A673 (cell line): ENCODE measurements around the gene SLC22A2. TPM values are rescaled to one million over a fixed set of nuclear protein-coding genes. Genes with fewer than 3 reads are reported as not detected.

Source experiments
- BruUV-seq: library from RNA; stranded (reverse); fragments of 400-500 nt; replicated peaks from 2 replicates; lab custom pipeline; 2021; lab: Mats Ljungman, UMichigan
- CTCF ChIA-PET: fragments of 300-600 bp; sonication (Branson Sonifier 250); formaldehyde crosslinking; loops from one replicate; lab custom pipeline; 2022; ENCODE audit warnings: antibody characterized with exemption; lab: Charles Lee
- POLR2A ChIA-PET: fragments of 300-600 bp; sonication (Branson Sonifier 250); formaldehyde crosslinking; loops from one replicate; lab custom pipeline; 2022; ENCODE audit warnings: antibody characterized with exemption; ENCODE audit not compliant: low non-redundant PET; lab: Charles Lee
- DNase-seq: peaks from one replicate; pipeline ENCODE4 v3.0.0-alpha.2; 2015; ENCODE audit warnings: low spot score
- H3K27ac ChIP-seq: fragments of 200-600 bp; sonication (generic); 2 replicates; pipeline ENCODE4 v1.5.1; 2016; ENCODE audit warnings: mixed run types, low read depth, mild to moderate bottlenecking, mixed read lengths, antibody characterized with exemption, low read length; ENCODE audit not compliant: poor library complexity, severe bottlenecking
- H3K27me3 ChIP-seq: fragments of 200-600 bp; sonication (generic); replicated peaks from 2 replicates; pipeline ENCODE4 v1.6.1; 2017; ENCODE audit warnings: mixed run types, low read depth, mild to moderate bottlenecking, mixed read lengths, antibody characterized with exemption, low read length; ENCODE audit not compliant: insufficient read depth, poor library complexity
- H3K36me3 ChIP-seq: fragments of 200-600 bp; sonication (generic); 2 replicates; pipeline ENCODE4 v1.6.1; 2016; ENCODE audit warnings: mixed run types, mild to moderate bottlenecking, mixed read lengths, antibody characterized with exemption, low read length; ENCODE audit not compliant: insufficient read depth, poor library complexity, severe bottlenecking
- H3K4me1 ChIP-seq: fragments of 200-600 bp; sonication (generic); 2 replicates; pipeline ENCODE4 v1.6.1; 2017; ENCODE audit warnings: mixed run types, mild to moderate bottlenecking, mixed read lengths, antibody characterized with exemption, low read length; ENCODE audit not compliant: insufficient read depth, poor library complexity, severe bottlenecking
- H3K4me3 ChIP-seq: fragments of 200-600 bp; sonication (generic); 2 replicates; pipeline ENCODE4 v1.5.1; 2016; ENCODE audit warnings: low read depth, mixed run types, mild to moderate bottlenecking, mixed read lengths, low read length; ENCODE audit not compliant: poor library complexity, severe bottlenecking
- H3K9me3 ChIP-seq: fragments of 200-600 bp; sonication (generic); 2 replicates; pipeline ENCODE4 v1.6.1; 2016; ENCODE audit warnings: mixed run types, low read depth, mild to moderate bottlenecking, mixed read lengths, antibody characterized with exemption, low read length; ENCODE audit not compliant: poor library complexity, severe bottlenecking
- EZH2 ChIP-seq: fragments of 200-600 bp; sonication (generic); IDR thresholded peaks from 2 replicates; pipeline ENCODE4 v1.6.1; 2017; ENCODE audit warnings: borderline replicate concordance, low read depth, mild to moderate bottlenecking, mixed read lengths, antibody characterized with exemption, low read length; ENCODE audit not compliant: poor library complexity, severe bottlenecking
- intact Hi-C: fragments of 100-400 bp; cut with micrococcal nuclease; formaldehyde crosslinking; loops from one replicate; pipeline ENCODE4 v1.10.0; 2022; ENCODE audit not compliant: unreplicated experiment
- total RNA-seq: library from RNA; stranded (reverse); gene quantifications from 2 replicates; pipeline ENCODE4 v1.2.3, GENCODE V29; 2021
- TF ChIP-seq, protein P1 (sequence below): fragments of 300-800, 200-600 bp; sonication (generic); conservative IDR thresholded peaks from 2 replicates; pipeline ENCODE4 v1.5.1; 2017; ENCODE audit warnings: low read depth, mild to moderate bottlenecking, antibody characterized with exemption, low read length, moderate library complexity, mixed read lengths

Gene SLC22A2
- total RNA-seq, 1 experiment from 2014 or later: not detected

DNA sequence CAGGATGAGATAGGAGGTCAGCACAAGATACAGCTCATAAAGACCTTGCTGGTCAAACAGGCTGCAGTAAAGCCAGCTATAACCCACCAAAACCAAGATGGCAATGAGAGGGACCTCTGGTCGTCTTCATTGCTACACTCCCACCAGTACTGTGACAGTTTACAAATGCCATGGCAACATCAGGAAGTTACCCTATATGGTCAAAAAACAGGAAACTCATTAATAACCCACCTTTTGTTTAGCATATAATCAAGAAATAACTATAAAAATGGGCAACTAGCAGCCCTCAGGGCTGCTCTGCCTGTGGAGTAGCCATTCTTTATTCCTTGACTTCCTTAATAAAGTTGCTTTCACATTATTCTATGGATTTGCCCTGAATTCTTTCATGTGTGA is 30.9 kb downstream of the SLC22A2 start:
- no peak for TF ChIP-seq EZH2
- TF ChIP-seq, protein P1, sequence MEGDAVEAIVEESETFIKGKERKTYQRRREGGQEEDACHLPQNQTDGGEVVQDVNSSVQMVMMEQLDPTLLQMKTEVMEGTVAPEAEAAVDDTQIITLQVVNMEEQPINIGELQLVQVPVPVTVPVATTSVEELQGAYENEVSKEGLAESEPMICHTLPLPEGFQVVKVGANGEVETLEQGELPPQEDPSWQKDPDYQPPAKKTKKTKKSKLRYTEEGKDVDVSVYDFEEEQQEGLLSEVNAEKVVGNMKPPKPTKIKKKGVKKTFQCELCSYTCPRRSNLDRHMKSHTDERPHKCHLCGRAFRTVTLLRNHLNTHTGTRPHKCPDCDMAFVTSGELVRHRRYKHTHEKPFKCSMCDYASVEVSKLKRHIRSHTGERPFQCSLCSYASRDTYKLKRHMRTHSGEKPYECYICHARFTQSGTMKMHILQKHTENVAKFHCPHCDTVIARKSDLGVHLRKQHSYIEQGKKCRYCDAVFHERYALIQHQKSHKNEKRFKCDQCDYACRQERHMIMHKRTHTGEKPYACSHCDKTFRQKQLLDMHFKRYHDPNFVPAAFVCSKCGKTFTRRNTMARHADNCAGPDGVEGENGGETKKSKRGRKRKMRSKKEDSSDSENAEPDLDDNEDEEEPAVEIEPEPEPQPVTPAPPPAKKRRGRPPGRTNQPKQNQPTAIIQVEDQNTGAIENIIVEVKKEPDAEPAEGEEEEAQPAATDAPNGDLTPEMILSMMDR: no peak

DNA sequence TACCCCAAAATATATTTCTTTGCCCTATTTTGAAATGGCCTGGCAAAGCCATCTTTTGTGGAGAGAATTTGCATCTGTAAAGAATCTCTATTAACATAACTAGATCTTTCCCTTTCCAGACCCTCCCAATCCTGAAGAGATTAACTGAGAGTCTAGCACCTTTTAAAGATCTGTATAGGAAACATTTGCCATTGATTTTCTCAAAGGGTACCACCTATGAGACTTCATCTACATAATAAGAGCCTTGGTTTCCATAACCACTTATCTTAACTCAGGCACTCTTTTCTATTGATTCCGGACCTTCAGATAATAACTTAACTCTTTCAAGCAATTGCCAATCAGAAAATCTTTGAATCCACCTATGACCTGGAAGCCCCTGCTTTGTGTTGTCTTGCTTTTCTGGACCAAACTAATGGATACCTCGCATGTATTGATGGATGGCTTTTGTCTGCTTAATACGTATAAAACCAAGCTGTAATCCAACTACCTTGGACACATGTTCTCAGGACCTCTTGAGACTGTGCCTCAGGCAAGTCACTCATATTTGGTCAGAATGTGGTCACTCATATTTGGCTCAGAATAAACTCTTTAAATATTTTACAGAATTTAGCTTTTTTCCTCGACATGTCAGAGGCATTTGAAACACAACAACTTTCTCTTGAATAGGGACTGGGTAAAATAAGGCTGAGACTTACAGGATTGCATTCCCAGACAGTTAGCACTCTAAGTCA is 31.4 kb downstream of the SLC22A2 start:
- ChIA-PET CTCF (no interaction called here), POLR2A (no interaction called here)
- Histone ChIP-seq H3K4me3 (no peak overlapping the region), H3K36me3 (no peaks in the 10 kb centered on the region), H3K9me3 (no peaks in the 10 kb centered on the region), H3K27ac (no peak overlapping the region), H3K4me1 (no peaks in the 10 kb centered on the region), H3K27me3 (no peaks in the 10 kb centered on the region)
- DNase-seq: no peak
- no peak for TF ChIP-seq EZH2
- TF ChIP-seq, protein P1: no peak
- BruUV-seq: no TSS peak
- intact Hi-C loops: loop anchor here (1.0 kb wide), 1 partner anchor 25 kb away; no protein-coding TSS in a partner anchor

More for the DNA sequence above, 30.9 kb downstream of the SLC22A2 start:
- CTCF ChIA-PET: no interaction called here
- Histone ChIP-seq H3K4me3 (no peak overlapping the region), H3K27ac (no peak overlapping the region), H3K27me3 (no peaks in the 10 kb centered on the region), H3K9me3 (no peaks in the 10 kb centered on the region), H3K4me1 (no peaks in the 10 kb centered on the region), H3K36me3 (no peaks in the 10 kb centered on the region)
- no peak for DNase-seq
- POLR2A ChIA-PET: no interaction called here
- BruUV-seq: no TSS peak
- intact Hi-C loops: loop anchor here (1.0 kb wide), 1 partner anchor 25 kb away; no protein-coding TSS in a partner anchor

- H3K4me1 ChIP-seq: no peaks in the 10 kb centered on the region
- POLR2A ChIA-PET: no interaction called here
- CTCF ChIA-PET: no interaction called here
- no peaks in the 10 kb centered on the region for H3K27me3 ChIP-seq
- DNase-seq: no peak
- no TSS peak for BruUV-seq
- H3K36me3 ChIP-seq: no peaks in the 10 kb centered on the region
- H3K9me3 ChIP-seq: no peaks in the 10 kb centered on the region
- H3K27ac ChIP-seq: no peak overlapping the region
- H3K4me3 ChIP-seq: no peak overlapping the region
- no peak for TF ChIP-seq EZH2
- TF ChIP-seq, protein P1: no peak
- intact Hi-C loops: no loop called here
Observed at GRCh38 chr6:160226118-160226591, 32.5 kb downstream of the SLC22A2 start.
